ENCODE results near the gene C11orf91.
"Not testable (repeated sequence)": the region's sequence is repeated elsewhere in the genome, so short reads cannot be mapped to it uniquely, and the experiment has no call there.

C11orf91 gene

DNA sequence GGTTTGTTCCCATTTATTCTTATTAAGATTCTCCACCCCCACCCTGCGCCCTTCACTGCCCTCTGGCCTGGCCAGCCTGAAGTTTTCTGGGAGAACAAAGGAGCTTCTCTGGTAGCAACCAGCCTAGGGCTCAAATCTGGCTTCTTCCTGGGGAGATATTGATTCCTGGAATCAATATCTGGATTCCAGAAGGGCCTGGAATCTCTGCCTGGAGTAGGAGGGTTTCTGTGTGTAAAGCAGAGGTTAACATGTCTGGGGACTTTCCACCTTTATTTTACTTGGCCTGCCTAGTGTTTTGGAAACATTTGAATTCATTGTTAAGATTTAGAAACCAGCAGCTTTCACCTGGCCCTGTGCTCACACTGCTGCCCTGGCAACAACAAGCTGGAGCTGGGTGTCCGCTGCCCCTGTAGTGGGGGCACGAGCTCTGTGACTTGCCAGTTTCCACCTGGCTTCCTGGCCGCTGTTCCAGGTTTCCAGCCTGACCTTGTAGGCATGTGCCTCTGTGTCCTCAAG lies 5.5 kb downstream of the C11orf91 start:
- no peak for DNase-seq

DNA sequence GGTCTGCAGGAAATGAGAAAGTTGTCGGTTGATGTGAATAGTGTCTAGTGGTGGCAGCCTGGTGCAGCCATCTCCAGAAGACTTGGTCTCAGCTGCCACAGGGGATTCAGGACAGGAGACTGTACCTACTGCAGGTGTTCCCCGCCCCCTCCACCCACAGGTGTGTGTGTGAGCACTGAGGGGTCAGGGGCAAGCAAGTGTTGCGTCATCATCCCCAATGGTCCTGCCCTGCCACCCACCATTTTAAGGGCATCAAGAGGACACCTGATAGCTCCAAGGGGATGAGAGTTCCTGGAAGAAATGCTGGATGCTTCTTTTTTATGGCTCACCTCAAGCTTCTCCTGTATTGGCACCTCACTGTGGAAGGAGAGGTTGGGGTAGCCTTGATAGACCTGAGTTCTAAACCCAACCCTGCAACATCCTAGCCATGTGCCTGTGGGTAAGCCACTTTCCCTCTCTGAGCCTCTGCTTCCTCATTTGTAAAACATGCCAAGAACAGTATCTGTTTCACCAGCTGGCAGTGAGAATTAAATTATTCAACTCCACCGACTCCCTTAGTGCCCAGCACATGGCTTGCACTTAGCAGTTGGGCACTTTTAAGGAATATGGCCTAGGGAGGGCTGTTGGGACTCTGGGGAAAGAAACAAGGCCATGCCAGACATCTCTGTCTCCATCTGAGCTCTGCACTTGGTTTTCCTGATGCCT lies 6.1 kb downstream of the C11orf91 start:
- DNase-seq = no peak

DNA sequence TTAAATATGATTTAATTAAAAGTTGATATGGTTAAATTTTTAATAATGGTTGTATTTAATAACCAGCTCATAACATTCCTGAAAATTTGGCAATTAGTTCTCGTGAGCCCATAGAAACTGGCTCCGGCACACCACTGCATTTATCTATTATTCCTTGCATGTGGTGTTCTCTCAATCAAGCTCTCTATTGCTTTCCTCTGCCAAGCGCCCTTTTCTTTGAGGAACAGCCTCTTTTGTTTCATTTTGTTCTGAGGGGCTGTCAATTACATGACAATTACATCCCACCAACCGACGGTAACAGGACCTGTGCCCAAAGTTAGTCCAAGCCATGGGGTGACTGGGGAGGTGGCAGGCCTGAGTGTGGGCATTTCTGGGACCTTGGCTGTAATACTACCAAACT lies 8.1 kb downstream of the C11orf91 start:
- DNase-seq = no peak

DNA sequence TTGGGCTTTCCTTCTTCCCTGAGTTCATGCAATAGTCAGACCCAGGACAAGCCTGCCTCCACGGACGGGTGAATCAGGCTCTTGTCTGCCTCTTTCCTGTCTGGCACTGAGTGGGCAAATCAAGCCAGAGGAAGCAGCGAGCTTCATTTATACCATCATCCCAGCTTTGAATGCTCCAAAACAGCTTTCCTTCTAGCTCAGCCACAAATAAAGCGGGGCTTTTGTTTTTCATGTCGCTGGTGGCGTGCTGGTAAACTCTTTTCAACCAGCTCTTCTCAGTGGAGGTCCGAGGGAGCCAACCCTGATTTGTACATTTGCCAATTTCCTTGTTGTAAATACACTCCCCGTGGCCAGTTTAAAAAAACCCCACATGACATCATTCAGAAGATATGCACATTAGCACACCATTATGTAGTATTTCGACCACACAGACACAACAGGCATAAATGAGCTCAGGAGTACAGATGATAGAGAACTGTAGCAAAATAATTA lies 8.6 kb downstream of the C11orf91 start:
- peak; percentile 72 for DNase-seq

DNA sequence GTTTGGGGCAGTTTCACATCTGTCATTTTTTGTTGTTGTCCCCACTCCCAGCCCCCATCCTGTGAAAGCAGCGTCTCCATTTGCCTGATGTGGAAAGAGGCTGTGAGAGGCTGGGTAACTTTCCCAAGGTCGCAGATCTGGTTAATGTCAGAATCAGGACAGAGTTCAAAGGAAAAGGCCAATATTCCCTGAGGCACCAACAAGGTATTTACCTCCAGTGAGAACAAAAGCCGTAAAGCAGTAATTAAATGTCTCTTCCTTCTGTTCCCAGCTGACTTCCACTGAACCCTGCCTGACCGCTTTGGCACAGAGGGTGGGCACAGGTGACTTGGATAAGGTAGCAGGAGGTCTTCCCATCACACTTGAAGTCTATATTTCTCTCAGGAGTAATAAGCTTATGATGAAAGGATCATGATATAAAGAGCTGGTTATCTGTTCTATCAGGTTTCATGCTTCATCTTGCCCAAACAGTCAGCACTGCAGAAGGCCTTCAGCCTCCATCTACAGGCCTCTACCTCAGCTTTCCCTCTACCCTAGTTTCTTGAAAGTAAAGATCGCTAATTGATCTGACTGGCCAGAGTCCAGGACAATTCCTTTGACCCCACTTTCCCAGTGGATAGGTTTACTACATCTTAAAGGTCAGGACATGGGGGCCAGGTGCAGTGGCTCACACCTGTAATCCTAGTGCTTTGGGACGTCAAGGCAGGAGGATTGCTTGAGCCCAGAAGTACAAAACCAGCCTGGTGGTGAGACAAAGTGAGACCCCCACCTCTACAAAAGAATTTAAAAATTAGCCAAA lies 9.4 kb downstream of the C11orf91 start:
- no peak for DNase-seq

DNA sequence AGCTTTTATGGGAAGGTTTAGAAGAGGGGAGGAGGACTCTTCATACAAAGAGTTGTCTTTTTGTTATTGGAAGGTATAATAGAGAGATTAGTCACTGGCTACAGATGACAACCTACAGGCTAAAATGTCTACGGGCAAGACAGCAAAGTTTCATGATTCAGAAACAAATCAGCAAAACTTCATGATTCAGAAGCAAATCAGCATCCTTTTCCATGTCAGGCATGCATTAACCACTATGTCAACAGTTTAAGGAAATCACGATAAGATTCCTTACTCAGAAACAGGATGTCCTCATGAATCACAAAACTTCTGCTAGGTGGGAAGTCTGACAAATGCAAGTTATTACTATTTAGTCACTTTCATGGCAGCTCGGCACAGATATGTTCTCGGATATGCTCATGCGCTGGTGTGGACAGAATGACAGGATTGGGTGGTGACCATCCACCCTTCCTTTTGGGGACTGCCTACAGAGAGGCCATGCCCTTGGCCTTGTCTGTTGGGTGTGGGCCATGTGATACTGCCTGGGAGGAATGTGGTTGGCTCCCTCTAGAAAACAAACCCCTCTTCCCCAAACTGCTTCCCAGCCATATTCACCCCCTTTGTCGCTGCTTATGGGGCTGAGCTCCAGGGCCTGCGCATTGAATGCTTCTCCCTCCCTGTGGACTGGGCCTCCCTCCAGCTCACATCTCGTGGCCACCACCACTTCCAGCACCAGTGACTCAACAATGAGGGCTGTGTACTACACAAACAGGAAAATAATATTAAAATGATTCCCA lies 10.1 kb downstream of the C11orf91 start:
- no peak for DNase-seq

DNA sequence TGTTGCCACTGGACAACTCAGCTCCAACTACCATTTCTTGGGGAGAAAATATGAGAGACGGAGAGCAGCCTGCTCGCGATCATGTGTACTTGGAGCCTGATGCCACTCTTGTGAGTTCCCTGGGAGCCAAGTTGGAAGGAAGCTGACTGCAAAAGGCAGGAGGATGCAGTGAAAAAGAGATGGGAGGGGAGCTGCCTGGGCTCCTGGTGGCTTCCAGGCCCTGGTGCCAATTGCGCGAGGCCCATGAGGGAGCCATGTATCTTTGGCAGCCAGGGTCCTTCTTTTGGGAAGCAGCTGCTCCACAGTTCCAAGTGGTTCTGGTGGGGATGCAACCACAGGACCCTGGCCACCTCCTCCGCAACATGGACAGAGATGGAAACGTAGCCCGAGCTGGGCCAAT lies 11.1 kb downstream of the C11orf91 start:
- DNase-seq = no peak

DNA sequence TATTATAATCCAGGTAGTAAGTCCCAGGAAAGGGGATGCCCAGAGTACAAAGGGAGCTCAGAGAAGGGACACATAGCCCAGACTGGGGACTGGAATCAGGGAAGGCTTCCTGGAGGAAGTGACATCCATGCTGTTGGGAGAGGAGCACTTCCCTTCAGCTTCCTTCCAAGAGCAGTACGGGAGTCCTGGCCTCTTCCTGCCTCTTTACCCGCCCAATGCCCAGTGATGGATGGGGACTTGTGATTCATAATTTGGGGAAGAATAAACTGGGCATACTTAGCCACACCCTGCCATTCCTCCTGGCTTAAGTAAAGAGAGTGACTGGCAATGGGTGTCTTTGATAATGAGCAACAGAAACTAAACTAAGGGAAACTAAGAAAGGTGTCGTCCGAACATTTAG lies 11.5 kb downstream of the C11orf91 start:
- DNase-seq = no peak

DNA sequence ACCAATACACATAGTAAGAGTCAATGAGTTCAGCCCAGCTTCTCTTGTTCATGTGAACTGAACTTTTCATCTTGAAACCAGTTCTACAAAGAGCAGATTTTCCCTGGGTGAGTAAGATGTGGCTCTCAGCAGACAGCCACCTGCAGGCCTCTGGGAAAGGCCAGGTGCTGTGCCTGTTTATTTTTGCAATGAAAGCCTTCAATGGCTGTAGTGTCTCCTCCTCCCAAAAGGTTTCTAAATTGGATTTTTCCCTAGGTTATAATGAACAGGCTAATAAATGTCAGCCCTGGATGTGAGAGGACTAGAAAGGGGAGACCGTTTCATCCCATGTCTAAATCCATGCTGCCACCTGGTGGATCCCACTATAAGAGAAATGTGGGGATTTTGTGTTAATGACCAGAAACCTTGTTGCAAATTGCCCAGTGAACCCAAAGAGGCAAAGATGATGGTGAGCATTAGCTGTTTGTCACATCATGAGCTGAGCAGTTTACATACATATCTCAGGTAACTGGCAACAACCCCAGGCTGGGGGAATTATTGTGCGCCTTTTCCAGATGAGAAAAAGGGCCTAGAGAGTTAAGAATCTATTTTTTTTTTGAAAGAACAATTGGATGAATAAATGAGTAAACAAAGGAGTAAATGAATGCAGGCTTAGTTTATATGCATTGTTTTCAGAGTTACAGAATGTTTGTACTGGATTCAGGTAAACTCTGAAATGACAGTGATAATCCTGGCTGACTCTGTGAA lies 12.7 kb downstream of the C11orf91 start:
- peak; percentile 47 for DNase-seq

DNA sequence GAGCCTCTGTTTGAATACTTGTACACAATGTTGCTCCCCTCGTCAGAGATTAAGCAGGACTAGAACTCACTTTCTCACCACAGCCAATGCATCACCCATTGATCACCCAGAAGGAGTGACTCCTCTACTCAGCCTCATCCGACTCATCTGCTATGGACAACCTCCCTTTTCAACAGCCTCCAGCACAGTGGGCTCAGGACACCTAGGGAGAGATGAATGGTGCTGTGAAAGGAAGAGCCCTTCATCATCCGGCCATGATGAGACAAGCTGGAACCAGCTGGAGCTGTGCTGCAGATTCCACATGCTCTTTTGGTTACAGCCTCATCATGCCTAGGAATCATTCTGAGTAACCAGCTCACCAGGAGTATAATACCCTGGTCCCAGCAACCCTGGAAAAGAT lies 15.5 kb downstream of the C11orf91 start:
- DNase-seq = no peak

DNA sequence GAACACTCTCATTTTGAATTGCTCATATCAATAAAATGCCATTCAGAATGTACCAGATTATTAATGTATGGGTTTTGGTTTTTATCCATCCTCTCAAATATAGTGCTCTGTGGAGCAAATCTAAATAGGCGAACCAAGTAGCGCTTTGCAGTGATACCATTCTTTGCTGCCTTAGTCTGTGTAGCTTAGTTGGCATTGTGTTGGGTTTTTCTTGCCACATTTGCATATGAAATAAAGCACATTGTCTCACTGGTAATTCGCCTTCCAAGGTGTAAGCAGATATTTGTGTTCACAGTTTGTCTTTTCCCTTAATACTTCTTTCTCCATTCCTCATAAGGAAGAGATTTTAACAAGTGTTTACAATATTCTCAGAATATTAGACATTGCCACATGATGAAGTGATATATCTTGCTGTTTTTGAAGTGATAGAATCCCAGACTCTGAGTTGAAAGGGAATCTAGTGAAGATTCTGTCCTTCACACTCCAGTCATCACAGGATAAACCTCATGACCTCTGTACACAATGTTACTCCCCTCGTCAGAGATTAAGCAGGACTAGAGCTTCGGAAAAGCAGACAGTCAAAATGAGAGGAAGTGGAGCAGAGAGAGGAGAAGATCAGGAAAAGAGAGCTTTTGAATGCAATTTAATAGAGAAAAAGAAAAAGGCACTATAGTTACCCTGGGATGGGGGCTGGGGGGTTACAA lies 16.5 kb downstream of the C11orf91 start:
- no peak for DNase-seq

DNA sequence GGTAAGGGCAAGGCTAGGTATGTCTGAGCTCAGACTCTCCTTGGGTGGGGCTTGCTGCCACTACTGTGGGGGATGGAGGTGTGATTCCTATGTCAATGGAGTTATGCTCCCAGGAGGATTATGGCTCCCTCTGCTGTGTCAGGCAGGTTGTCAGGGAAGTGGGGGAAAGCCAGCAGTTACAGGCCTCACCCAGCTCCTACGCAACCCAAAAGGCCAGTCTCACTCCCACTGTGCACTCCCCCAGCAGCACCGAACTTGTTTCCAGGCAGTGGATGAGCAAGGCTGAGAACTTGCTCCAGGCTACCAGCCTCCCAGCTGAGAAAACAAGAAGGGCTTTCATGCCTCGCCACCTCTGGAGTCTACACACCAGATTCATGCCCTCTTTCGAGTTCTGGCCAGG lies 18.2 kb downstream of the C11orf91 start:
- DNase-seq = no peak

DNA sequence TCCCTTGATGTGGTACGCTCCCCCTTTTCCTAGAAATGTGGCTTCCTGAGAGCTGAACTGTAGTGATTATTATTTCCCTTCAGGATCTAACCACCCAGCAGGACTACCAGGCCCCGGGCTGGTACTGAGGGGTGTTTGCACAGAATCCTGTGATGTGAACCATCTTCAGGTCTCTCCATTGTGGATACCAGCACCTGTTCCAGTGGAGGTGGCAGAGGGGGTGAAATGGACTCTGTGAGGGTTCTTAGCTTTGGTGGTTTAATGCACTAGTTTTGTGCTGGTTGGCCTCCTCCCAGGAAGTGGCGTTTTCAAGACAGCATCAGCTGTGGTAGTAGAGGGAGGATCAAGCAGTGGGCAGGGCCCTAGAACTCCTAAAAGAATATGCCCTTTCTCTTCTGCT lies 18.6 kb downstream of the C11orf91 start:
- DNase-seq = no peak

DNA sequence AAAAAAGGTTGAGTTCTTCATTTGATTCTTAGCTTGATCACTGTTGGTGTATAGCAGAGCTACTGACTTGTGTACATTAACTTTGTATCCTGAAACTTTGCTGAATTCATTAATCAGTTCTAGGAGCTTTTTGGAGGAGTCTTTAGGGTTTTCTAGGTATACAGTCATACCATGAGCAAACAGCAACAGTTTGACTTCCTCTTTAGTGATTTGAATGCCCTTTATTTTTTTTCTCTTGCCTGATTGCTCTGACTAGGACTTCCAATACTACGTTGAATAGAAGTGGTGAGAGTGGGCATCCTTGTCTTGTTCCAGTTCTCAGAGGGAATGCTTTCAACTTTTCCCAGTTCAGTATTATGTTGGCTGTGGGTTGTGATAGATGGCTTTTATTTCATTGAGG lies 22.0 kb downstream of the C11orf91 start:
- not testable (repeated sequence) for DNase-seq

DNA sequence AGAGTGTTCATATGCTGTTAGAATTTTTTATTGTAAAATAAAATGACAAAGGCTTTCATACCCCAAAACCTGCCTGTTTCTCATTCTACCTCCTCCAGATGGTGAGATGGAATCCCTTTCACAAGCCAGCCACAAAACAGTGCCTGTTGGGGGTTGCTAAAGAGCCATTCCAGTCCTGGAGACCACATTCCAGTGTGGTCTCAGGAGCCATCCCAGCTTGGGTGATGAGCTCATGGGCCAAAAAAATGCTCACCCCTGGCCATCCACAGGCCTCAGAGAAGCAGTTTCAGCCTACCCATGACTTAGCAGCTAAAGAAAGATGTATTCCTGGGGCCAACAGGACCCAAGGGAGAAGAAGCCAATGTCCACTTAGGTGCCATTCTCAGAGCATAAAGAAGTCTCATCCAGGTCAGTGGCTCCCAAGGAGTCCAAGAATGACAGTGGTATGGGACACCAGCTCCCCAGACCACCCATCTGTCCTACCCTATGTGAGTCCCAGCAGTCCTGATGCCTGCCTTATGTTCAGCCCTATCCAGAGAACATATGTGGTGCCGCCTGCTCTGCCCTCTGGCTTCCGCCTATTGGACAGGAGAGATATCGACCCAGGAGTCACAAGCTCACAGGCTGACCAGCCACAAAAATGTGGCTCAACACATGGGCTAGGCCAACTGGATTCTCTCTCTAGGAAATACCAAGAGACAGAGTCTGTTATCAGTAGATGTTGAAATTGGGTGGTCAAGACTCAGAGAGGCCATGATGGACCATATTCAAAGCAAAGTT lies 26.4 kb downstream of the C11orf91 start:
- DNase-seq = no peak

DNA sequence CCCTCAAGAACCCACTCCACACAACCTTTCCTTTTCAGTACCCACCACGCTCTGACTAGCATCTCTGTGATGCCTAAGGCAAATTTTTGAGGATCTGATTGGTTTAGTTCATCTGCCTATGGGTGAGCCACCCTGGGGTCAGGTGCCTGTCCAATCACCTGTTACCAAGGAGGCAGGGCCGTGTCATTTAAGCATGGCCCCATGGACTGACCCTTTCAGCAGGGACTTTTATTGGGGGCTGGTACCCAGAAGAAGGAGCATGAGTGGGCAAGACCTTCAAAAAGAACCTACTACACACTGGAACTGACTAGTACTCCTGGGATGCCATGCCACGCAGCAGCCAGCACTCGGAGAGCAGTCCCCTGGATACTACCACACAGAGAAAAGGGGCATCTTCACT lies 28.4 kb downstream of the C11orf91 start:
- DNase-seq = no peak

DNA sequence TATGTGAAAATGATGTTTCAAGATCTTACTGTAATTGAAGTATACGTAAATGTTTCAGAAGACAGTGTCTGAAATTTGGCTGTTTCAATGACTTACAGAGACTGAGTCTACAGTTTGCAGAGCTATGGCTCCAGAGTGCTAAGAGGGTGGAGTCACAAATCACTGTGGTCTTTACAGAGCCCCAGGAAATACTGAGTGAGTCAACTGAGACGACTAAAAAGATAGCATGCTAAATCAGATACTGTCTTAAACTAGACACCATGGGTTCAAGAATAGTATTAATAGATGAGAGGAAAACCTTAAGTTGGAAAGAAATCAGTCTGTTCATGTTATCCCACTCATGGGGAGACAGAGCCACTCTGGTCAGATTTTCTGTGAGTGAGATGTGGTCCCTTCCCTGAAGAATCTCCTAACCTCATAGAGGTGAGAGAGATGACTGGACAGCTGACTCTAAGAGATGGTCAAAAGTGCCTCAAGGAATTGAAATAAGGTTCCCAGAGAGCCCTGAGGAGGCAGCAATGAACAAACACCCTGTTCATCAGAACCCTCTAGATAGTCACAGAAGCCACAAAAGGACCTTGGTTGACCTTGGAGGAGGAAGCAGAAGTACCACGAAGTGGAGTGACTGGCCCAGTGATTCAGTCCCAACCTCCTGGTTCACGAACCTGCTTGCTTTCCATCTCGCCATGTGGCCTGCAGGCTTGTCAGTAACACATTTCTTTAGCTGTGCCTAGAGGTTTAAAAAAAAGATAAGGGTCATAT lies 30.2 kb downstream of the C11orf91 start:
- no peak for DNase-seq

DNA sequence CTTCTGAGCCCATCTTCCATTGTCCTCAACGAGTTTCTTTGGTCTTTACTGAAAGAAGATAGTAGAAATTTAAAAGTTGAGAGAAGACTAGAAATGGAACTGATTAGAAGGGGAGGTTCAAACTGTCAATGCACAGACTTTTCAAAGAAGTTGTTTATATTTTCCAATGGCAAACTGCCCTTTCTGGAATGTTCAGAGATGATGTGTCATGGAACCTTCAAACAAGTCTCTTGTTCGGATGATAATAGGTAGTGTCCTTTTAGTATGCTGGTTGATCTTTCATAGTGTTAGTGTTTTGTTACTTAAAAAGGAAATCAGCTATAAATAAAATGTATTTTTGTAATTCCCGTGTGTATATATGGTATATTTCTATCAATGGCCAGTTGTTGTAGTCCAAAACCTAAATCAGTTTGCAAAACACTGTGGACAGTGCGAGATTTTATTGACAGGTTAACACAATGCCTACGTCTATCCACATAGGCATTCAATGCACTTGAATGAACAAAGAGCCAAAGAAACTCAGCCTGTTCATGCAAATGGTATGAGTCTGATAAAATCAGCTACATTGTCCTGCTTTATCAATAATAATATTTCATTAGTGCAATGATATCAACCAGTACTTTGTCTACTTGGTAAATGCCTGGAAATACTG lies 30.9 kb downstream of the C11orf91 start:
- DNase-seq = no peak

DNA sequence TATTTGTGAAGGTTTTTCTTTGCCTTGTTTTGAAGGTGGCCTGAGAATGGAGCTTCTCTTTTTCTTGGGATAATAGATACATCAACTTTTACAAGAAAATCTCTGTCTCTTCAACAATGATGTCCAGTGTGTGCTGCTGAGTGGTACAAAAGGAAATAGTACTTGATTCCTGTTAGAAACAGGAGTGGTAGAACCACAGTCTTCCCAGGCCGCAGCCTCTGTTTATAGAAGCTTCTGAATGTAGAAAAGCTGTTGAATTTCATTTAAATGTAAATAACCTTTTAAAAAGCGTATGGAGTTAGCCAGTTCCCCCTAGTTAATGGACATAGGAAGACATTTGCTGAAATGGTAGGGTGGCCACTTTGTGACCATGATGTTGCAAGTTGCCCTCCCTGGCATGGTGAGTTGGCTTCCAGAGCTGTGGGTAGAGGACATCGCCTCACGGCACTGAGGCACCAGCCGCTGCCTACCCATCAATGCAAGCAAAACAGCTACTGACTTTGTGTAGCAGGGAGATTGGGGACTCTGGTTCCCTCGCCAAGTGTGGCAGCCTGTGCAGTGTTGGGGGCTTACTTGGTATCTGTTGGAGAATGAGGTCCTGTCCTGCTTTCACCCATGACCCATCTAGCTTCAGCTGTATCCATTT lies 31.6 kb downstream of the C11orf91 start:
- DNase-seq = no peak

Data from NCI-H774 (cell line).